OCI-LY1 (cell line): ENCODE results near the gene PCDHA4.
"Not testable (repeated sequence)": the region's sequence is repeated elsewhere in the genome, so short reads cannot be mapped to it uniquely, and the experiment has no call there.

Experiments used
- H2AFZ ChIP-seq: fragments of 200-600 bp; sonication (generic), shearing (Covaris generic); 2 replicates; pipeline ENCODE4 v1.6.0; 2014; ENCODE audit warnings: antibody characterized with exemption, mild to moderate bottlenecking, low read length
- H3F3A ChIP-seq: fragments of 200-600 bp; sonication (generic), shearing (Covaris generic); 2 replicates; pipeline ENCODE4 v1.6.0; 2014; ENCODE audit warnings: mild to moderate bottlenecking, antibody characterized with exemption, low read length, moderate library complexity; ENCODE audit not compliant: insufficient read depth
- H3K27ac ChIP-seq: fragments of 200-600 bp; sonication (generic); 2 replicates; pipeline ENCODE4 v1.5.1; 2014; ENCODE audit warnings: low read length, mixed run types, mild to moderate bottlenecking, low read depth; ENCODE audit not compliant: poor library complexity, severe bottlenecking
- H3K27me3 ChIP-seq: fragments of 200-600 bp; sonication (generic); 2 replicates; pipeline ENCODE4 v1.6.0; 2014; ENCODE audit warnings: antibody characterized with exemption, mild to moderate bottlenecking, low read length, moderate library complexity; ENCODE audit not compliant: insufficient read depth
- H3K36me3 ChIP-seq: fragments of 200-600 bp; sonication (generic); 2 replicates; pipeline ENCODE4 v1.6.1; 2014; ENCODE audit warnings: mild to moderate bottlenecking, antibody characterized with exemption, low read length, moderate library complexity, mixed read lengths; ENCODE audit not compliant: insufficient read depth
- H3K4me1 ChIP-seq: fragments of 200-600 bp; sonication (generic); 2 replicates; pipeline ENCODE4 v1.5.1; 2014; ENCODE audit warnings: mild to moderate bottlenecking, low read length, moderate library complexity; ENCODE audit not compliant: insufficient read depth, severe bottlenecking
- H3K4me2 ChIP-seq: fragments of 200-600 bp; sonication (generic), shearing (Covaris generic); 2 replicates; pipeline ENCODE4 v1.6.1; 2014; ENCODE audit warnings: low read length
- H3K4me3 ChIP-seq: fragments of 200-600 bp; sonication (generic); 2 replicates; pipeline ENCODE4 v1.5.1; 2014; ENCODE audit warnings: low read length, low read depth, mild to moderate bottlenecking, mixed read lengths; ENCODE audit not compliant: poor library complexity, severe bottlenecking
- H3K79me2 ChIP-seq: fragments of 200-600 bp; shearing (Covaris generic); 2 replicates; pipeline ENCODE4 v1.6.1; 2016; ENCODE audit warnings: mixed run types, low read length, mixed read lengths; ENCODE audit not compliant: insufficient read depth
- H3K9ac ChIP-seq: fragments of 200-600 bp; sonication (generic), shearing (Covaris generic); 2 replicates; pipeline ENCODE4 v1.6.1; 2014; ENCODE audit warnings: mild to moderate bottlenecking, low read length, mixed read lengths
- H3K9me2 ChIP-seq: fragments of 200-600 bp; sonication (generic), shearing (Covaris generic); 2 replicates; pipeline ENCODE4 v1.6.1; 2014; ENCODE audit warnings: low read depth, mild to moderate bottlenecking, low read length, mixed read lengths
- H3K9me3 ChIP-seq: fragments of 200-600 bp; shearing (Covaris generic); 2 replicates; pipeline ENCODE4 v1.6.1; 2014; ENCODE audit warnings: low read length, mixed read lengths
- H4K20me1 ChIP-seq: fragments of 200-600 bp; sonication (generic), shearing (Covaris generic); 2 replicates; pipeline ENCODE4 v1.6.0; 2016; ENCODE audit warnings: mild to moderate bottlenecking, low read length; ENCODE audit not compliant: insufficient read depth
- CTCF ChIP-seq: fragments of 200-600 bp; sonication (generic), shearing (Covaris generic); IDR thresholded peaks from 2 replicates; pipeline ENCODE4 v1.5.1; 2017; ENCODE audit warnings: mild to moderate bottlenecking, antibody characterized with exemption, low read length, moderate library complexity, mixed read lengths
- EZH2 ChIP-seq: fragments of 200-600 bp; sonication (generic), shearing (Covaris generic); IDR thresholded peaks from 2 replicates; pipeline ENCODE4 v1.8.0; 2017; ENCODE audit warnings: borderline replicate concordance, mixed run types, mild to moderate bottlenecking, antibody characterized with exemption, low read length, moderate library complexity, mixed read lengths

The PCDHA4 gene

DNA sequence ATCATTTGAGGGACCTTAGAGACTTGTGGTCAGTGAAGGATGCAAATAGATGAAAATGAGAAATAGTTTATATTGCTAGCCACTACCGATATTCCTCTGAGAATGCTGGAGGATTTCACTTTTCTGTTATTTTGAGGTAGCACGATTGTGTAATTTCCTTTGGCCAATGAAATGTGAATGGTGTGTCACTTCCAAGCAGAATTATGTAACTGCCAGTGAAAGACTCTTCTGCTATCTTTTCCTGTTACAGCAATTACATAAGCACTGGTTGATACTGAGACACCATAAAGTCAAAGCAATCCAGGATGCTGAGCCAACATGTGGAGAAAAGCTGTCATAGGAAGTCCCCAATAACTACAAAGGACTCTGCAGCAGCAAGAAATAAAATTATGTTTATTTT, 15.8 kb upstream of the PCDHA4 start:
- no peak overlapping the region for H3K4me3 ChIP-seq
- no peak overlapping the region for H3K9ac ChIP-seq
- no peaks in the 10 kb centered on the region for H3K79me2 ChIP-seq
- no peak overlapping the region for H3K27ac ChIP-seq
- no peak for TF ChIP-seq EZH2
- TF ChIP-seq CTCF: no peak
- H3K4me1 ChIP-seq: no peaks in the 10 kb centered on the region
- no peaks in the 10 kb centered on the region for H3K27me3 ChIP-seq
- H3K4me2 ChIP-seq: no peak overlapping the region
- no peak overlapping the region for H2AFZ ChIP-seq
- no peaks in the 10 kb centered on the region for H3K36me3 ChIP-seq
- no peaks in the 10 kb centered on the region for H3F3A ChIP-seq
- no peaks in the 10 kb centered on the region; the same call in 1 of the 2 replicates for H3K9me3 ChIP-seq
- no peaks in the 10 kb centered on the region; the same call in 1 of the 2 replicates for H3K9me2 ChIP-seq
- H4K20me1 ChIP-seq: no peaks in the 10 kb centered on the region

DNA sequence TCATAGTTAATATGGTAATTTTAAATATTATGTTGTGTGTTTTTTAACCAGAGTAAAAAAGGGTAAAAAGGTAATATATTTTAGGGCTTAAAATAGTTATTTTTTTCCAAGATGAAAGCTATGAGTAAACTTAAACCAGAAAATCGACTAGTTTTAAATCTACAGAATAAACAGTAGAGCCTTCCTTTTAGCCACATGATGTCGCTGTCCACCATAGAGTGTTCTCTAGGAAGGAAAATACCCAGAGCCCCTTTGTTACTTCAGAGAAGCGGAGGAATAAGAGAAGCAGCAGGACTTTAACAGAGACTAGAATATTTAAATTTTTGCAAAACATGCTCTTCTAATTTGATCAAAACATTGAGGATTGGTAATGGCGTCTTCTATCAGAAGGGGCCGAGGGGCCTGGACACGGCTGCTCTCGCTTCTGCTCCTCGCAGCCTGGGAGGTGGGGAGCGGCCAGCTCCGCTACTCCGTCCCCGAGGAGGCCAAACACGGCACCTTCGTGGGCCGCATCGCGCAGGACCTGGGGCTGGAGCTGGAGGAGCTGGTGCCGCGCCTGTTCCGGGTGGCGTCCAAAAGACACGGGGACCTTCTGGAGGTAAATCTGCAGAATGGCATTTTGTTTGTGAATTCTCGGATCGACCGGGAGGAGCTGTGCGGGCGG, 12.1 kb upstream of the PCDHA4 start, which contains the start of gene PCDHA2:
PCDHA2 (plus strand) TSS at position 258 of the 664 bp plus-strand sequence.
- no peaks in the 10 kb centered on the region for H4K20me1 ChIP-seq
- no peak within 1 kb of the TSS for H3K4me2 ChIP-seq
- no peak within 1 kb of the TSS for H2AFZ ChIP-seq
- TF ChIP-seq EZH2: no peak
- no peak; the same call in 1 of the 2 replicates for TF ChIP-seq CTCF
- no peaks in the 10 kb centered on the region for H3K79me2 ChIP-seq
- no peaks in the 10 kb centered on the region for H3K9me3 ChIP-seq
- no peaks in the 10 kb centered on the region for H3K27me3 ChIP-seq
- H3F3A ChIP-seq: no peaks in the 10 kb centered on the region
- H3K9me2 ChIP-seq: no peaks in the 10 kb centered on the region; the same call in 1 of the 2 replicates
- H3K36me3 ChIP-seq: no peaks in the 10 kb centered on the region
- no peak within 1 kb of the TSS for H3K27ac ChIP-seq
- H3K9ac ChIP-seq: no peak within 1 kb of the TSS
- H3K4me1 ChIP-seq: no peaks in the 10 kb centered on the region
- no peak within 1 kb of the TSS for H3K4me3 ChIP-seq

GRCh38 chr5:140795259-140795641, 11.6 kb upstream of the PCDHA4 start:
- H3K79me2 ChIP-seq: no peaks in the 10 kb centered on the region
- no peak overlapping the region for H2AFZ ChIP-seq
- no peaks in the 10 kb centered on the region for H3K36me3 ChIP-seq
- H3K4me2 ChIP-seq: no peak overlapping the region
- H3F3A ChIP-seq: no peaks in the 10 kb centered on the region
- H3K4me3 ChIP-seq: no peak overlapping the region
- no peak for TF ChIP-seq EZH2
- no peak for TF ChIP-seq CTCF
- no peaks in the 10 kb centered on the region for H3K4me1 ChIP-seq
- no peaks in the 10 kb centered on the region for H3K27me3 ChIP-seq
- H3K9me2 ChIP-seq: no peaks in the 10 kb centered on the region; the same call in 1 of the 2 replicates
- no peak overlapping the region for H3K27ac ChIP-seq
- H3K9me3 ChIP-seq: no peaks in the 10 kb centered on the region
- no peaks in the 10 kb centered on the region for H4K20me1 ChIP-seq
- no peak overlapping the region for H3K9ac ChIP-seq

DNA sequence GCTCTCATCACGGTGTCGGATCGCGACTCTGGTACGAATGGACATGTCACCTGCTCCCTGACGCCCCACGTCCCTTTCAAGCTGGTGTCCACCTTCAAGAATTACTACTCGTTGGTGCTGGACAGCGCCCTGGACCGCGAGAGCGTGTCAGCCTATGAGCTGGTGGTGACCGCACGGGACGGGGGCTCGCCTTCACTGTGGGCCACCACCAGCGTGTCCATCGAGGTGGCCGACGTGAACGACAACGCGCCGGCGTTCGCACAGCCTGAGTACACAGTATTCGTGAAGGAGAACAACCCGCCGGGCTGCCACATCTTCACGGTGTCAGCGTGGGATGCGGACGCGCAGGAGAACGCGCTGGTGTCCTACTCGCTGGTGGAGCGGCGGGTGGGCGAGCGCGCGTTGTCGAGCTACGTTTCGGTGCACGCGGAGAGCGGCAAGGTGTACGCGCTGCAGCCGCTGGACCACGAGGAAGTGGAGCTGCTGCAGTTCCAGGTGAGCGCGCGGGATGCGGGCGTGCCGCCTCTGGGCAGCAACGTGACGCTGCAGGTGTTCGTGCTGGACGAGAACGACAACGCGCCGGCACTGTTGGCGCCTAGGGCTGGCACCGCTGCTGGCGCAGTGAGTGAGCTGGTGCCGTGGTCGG, 10.7 kb upstream of the PCDHA4 start:
- not testable (repeated sequence) for H4K20me1 ChIP-seq, H3K4me1 ChIP-seq, H2AFZ ChIP-seq, H3K36me3 ChIP-seq, H3F3A ChIP-seq, H3K4me2 ChIP-seq, H3K79me2 ChIP-seq, H3K27ac ChIP-seq, H3K27me3 ChIP-seq, H3K9me2 ChIP-seq, H3K4me3 ChIP-seq, H3K9ac ChIP-seq, H3K9me3 ChIP-seq
